ENCODE results near the gene SHISA8.

DNA sequence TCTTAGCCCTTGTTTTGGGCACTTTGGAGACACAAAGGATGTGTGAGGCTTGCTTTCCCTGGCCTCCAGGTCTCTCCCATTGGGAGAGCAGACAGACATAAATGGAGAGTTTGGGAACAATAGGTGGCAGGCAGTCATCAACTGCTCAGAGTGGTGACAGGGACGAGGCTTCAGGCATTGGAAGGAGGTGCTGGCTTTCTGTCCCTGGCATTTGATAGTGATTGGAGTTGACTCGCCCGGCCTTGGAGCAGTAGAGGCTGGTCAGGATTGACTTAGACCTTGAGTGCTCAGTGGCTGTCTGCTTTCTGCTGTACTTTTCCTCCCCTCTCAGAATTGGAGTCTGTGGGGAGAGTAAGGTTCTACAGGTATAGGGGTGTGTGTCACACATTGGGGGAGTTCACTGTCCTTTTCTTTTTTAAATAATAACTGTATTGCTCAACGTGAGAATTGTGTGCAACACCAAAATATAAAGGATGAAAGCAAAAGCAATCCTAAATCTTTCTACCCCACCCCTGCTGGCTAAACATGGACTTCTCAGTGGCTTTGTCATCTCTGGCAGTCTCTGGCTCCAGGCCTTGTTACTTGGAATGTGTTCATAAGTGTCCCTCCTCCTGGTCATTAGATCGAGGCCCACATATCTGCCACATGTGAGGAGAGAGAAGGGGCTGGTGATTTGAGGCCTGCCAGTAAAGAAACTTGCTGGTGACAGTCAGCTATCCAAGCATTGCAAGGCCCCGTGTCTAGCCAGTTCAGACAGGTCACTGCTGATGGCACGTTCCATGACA is 21.1 kb downstream of the SHISA8 start:
- TF ChIP-seq, protein P1, sequence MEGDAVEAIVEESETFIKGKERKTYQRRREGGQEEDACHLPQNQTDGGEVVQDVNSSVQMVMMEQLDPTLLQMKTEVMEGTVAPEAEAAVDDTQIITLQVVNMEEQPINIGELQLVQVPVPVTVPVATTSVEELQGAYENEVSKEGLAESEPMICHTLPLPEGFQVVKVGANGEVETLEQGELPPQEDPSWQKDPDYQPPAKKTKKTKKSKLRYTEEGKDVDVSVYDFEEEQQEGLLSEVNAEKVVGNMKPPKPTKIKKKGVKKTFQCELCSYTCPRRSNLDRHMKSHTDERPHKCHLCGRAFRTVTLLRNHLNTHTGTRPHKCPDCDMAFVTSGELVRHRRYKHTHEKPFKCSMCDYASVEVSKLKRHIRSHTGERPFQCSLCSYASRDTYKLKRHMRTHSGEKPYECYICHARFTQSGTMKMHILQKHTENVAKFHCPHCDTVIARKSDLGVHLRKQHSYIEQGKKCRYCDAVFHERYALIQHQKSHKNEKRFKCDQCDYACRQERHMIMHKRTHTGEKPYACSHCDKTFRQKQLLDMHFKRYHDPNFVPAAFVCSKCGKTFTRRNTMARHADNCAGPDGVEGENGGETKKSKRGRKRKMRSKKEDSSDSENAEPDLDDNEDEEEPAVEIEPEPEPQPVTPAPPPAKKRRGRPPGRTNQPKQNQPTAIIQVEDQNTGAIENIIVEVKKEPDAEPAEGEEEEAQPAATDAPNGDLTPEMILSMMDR (conservative IDR thresholded peaks at IDR 0.05; ENCODE audit: low read length): no peak
- no peak for TF ChIP-seq EZH2phosphoT487 (IDR thresholded peaks at IDR 0.05; ENCODE audit: borderline replicate concordance, low read depth, low read length)
